H1 (cell line): Measurements from ENCODE around the gene DCAF6. TPM values are rescaled to one million over a fixed set of nuclear protein-coding genes. Genes with fewer than 3 reads are reported as not detected.

Experiments
- CTCF ChIA-PET: fragments of 300-600 bp; sonication (Branson Sonifier 250); formaldehyde crosslinking; loops from one replicate; lab custom pipeline; 2021; ENCODE audit not compliant: partially characterized antibody; lab: Charles Lee
- POLR2A ChIA-PET: fragments of 300-600 bp; sonication (Branson Sonifier 250); formaldehyde crosslinking; loops from one replicate; lab custom pipeline; 2021; ENCODE audit warnings: inconsistent platforms; ENCODE audit not compliant: partially characterized antibody; lab: Charles Lee
- DNase-seq, 2 experiments: peaks; one replicate each; pipeline versions ENCODE4 v3.0.0 to v3.0.0-alpha.2; 2010 to 2022; ENCODE audit warnings: low spot score in 2 of 2, low read depth in 1 of 2, mixed read lengths in 1 of 2
- FAIRE-seq: peaks from 2 replicates; lab custom pipeline; 2011; peaks lifted over from hg19 to GRCh38; lab: Jason Lieb, UNC
- H2AFZ ChIP-seq: 2 replicates; pipeline ENCODE4 v1.8.1; 2012; ENCODE audit warnings: low read length, inconsistent platforms
- H2AK5ac ChIP-seq: 2 replicates; pipeline ENCODE4 v1.6.1; 2013; ENCODE audit warnings: low read depth, low read length
- H2BK120ac ChIP-seq: replicated peaks from 2 replicates; pipeline ENCODE3; 2013; ENCODE audit warnings: low read depth, low read length, inconsistent platforms
- H2BK12ac ChIP-seq: 2 replicates; pipeline ENCODE4 v1.6.1; 2013; ENCODE audit warnings: low read depth, low read length
- H2BK15ac ChIP-seq: 2 replicates; pipeline ENCODE4 v1.6.1; 2013; ENCODE audit warnings: low read length
- H2BK20ac ChIP-seq: 2 replicates; pipeline ENCODE4 v1.6.1; 2013; ENCODE audit warnings: low read length
- H2BK5ac ChIP-seq: 2 replicates; pipeline ENCODE4 v1.6.1; 2013; ENCODE audit warnings: low read depth, low read length
- H3K14ac ChIP-seq: 2 replicates; pipeline ENCODE4 v1.6.1; 2013; ENCODE audit warnings: inconsistent platforms; ENCODE audit not compliant: insufficient read length
- H3K18ac ChIP-seq: 2 replicates; pipeline ENCODE4 v1.6.1; 2013; ENCODE audit warnings: low read length; ENCODE audit errors: extremely low read depth
- H3K23ac ChIP-seq: 2 replicates; pipeline ENCODE4 v1.6.1; 2013; ENCODE audit warnings: inconsistent platforms; ENCODE audit not compliant: insufficient read length
- H3K23me2 ChIP-seq: 2 replicates; pipeline ENCODE4 v1.6.1; 2013; ENCODE audit warnings: low read depth, low read length
- H3K27ac ChIP-seq: 2 replicates; pipeline ENCODE4 v1.6.1; 2011; ENCODE audit warnings: low read depth, low read length, inconsistent platforms
- H3K27me3 ChIP-seq, 4 experiments: replicated peaks in 1 of 4; 1 replicate in 1 of 4; 2 replicates in 3 of 4; pipeline versions ENCODE4 v1.6.1 to v1.8.1; 2011 to 2013; ENCODE audit warnings: low read length in 3 of 4, mild to moderate bottlenecking in 3 of 4, inconsistent platforms in 2 of 4, mixed read lengths in 2 of 4, moderate library complexity in 1 of 4; ENCODE audit not compliant: control insufficient read depth in 3 of 4, insufficient read depth in 3 of 4; ENCODE audit errors: extremely low read depth in 1 of 4
- H3K36me3 ChIP-seq, 4 experiments: 2 replicates each; pipeline versions ENCODE4 v1.6.1 to v1.8.1; 2011 to 2013; ENCODE audit warnings: mild to moderate bottlenecking in 4 of 4, low read length in 3 of 4, moderate library complexity in 2 of 4, control low read depth in 1 of 4, inconsistent platforms in 1 of 4; ENCODE audit not compliant: insufficient read depth in 4 of 4, control insufficient read depth in 2 of 4
- H3K4ac ChIP-seq: replicated peaks from 2 replicates; pipeline ENCODE3; 2013; ENCODE audit warnings: low read length, low read depth, mixed read lengths, inconsistent platforms; ENCODE audit not compliant: insufficient read length
- H3K4me1 ChIP-seq, 4 experiments: replicated peaks in 1 of 4; 1 replicate in 1 of 4; 2 replicates in 3 of 4; pipeline versions ENCODE4 v1.6.1 to v1.8.1; 2011 to 2013; ENCODE audit warnings: low read length in 3 of 4, inconsistent platforms in 2 of 4, mixed read lengths in 1 of 4; ENCODE audit not compliant: insufficient read depth in 4 of 4, control insufficient read depth in 3 of 4
- H3K4me2 ChIP-seq, 2 experiments: 2 replicates each; pipeline versions ENCODE4 v1.6.1 to v1.8.1; 2011 to 2013; ENCODE audit warnings: low read depth in 2 of 2, low read length in 2 of 2, control low read depth in 1 of 2, inconsistent platforms in 1 of 2, mild to moderate bottlenecking in 1 of 2; ENCODE audit not compliant: insufficient read depth in 1 of 2
- H3K4me3 ChIP-seq, 4 experiments: fragments of 200-600, 300-600 bp in 1 of 4; sonication (generic), shearing (Covaris generic), sonication (Bioruptor Twin) in 1 of 4; 2 replicates each; pipeline versions ENCODE4 v1.5.1 to v1.8.1; 2011 to 2016; ENCODE audit warnings: low read length in 4 of 4, low read depth in 3 of 4, control low read depth in 2 of 4, inconsistent platforms in 2 of 4, mild to moderate bottlenecking in 2 of 4, mixed read lengths in 1 of 4, moderate library complexity in 1 of 4; ENCODE audit not compliant: insufficient read depth in 2 of 4; ENCODE audit errors: extremely low read depth in 1 of 4
- H3K56ac ChIP-seq: replicated peaks from 2 replicates; pipeline ENCODE3; 2013; ENCODE audit warnings: low read depth, mild to moderate bottlenecking, mixed read lengths, low read length, inconsistent platforms; ENCODE audit not compliant: insufficient read length
- H3K79me1 ChIP-seq: 2 replicates; pipeline ENCODE4 v1.6.1; 2013; ENCODE audit warnings: low read depth, low read length, control low read depth
- H3K79me2 ChIP-seq, 2 experiments: 2 replicates each; pipeline versions ENCODE4 v1.6.1 to v1.8.1; 2012 to 2013; ENCODE audit warnings: low read length in 2 of 2, mild to moderate bottlenecking in 2 of 2, inconsistent platforms in 1 of 2; ENCODE audit not compliant: insufficient read depth in 2 of 2, control insufficient read depth in 1 of 2
- H3K9ac ChIP-seq, 4 experiments: replicated peaks in 1 of 4; 1 replicate in 1 of 4; 2 replicates in 3 of 4; pipeline versions ENCODE4 v1.6.1 to v1.8.1; 2011 to 2013; ENCODE audit warnings: low read depth in 3 of 4, low read length in 3 of 4, control low read depth in 2 of 4, mild to moderate bottlenecking in 2 of 4, moderate library complexity in 2 of 4, inconsistent platforms in 1 of 4; ENCODE audit errors: extremely low read depth in 1 of 4
- H3K9me3 ChIP-seq, 2 experiments: 2 replicates each; pipeline versions ENCODE4 v1.6.1 to v1.8.1; 2012 to 2013; ENCODE audit warnings: mild to moderate bottlenecking in 2 of 2, moderate library complexity in 2 of 2, control low read depth in 1 of 2, inconsistent platforms in 1 of 2, low read depth in 1 of 2, low read length in 1 of 2, mixed read lengths in 1 of 2; ENCODE audit not compliant: insufficient read depth in 2 of 2
- H4K20me1 ChIP-seq, 2 experiments: replicated peaks in 1 of 2; 2 replicates each; pipeline versions ENCODE3 to v1.8.1; 2011 to 2013; ENCODE audit warnings: inconsistent platforms in 2 of 2, low read length in 2 of 2, mild to moderate bottlenecking in 1 of 2; ENCODE audit not compliant: insufficient read depth in 2 of 2, control insufficient read depth in 1 of 2
- H4K5ac ChIP-seq: 2 replicates; pipeline ENCODE4 v1.6.1; 2013; ENCODE audit warnings: low read length, low read depth, mixed read lengths, inconsistent platforms; ENCODE audit not compliant: insufficient read length
- H4K8ac ChIP-seq: 2 replicates; pipeline ENCODE4 v1.8.0; 2013; ENCODE audit warnings: mild to moderate bottlenecking, moderate library complexity, low read length, inconsistent platforms; ENCODE audit not compliant: insufficient read depth; ENCODE audit errors: extremely low read depth
- H4K91ac ChIP-seq: replicated peaks from 2 replicates; pipeline ENCODE3; 2013; ENCODE audit warnings: low read length, mixed read lengths, inconsistent platforms; ENCODE audit not compliant: insufficient read length
- SP2 ChIP-seq: IDR thresholded peaks from 2 replicates; pipeline ENCODE4 v1.6.1; 2012; ENCODE audit warnings: mild to moderate bottlenecking, low read length, inconsistent platforms
- WGBS, 2 experiments: shearing (Covaris generic) in 1 of 2; methylation state at CpG; one replicate each; pipeline versions ENCODE4 v1.1.6 to v1.1.7; 2013 to 2015; ENCODE audit warnings: low lambda C conversion rate in 2 of 2, mixed read lengths in 2 of 2, inconsistent platforms in 1 of 2, low coverage in 1 of 2, missing lambda C conversion rate in 1 of 2; ENCODE audit not compliant: insufficient replicate concordance in 2 of 2, insufficient coverage in 1 of 2, insufficient read length in 1 of 2; ENCODE audit errors: extremely low coverage in 1 of 2, missing lambda C conversion rate in 1 of 2; 5-methylcytosine and 5-hydroxymethylcytosine counted together
- polyA plus RNA-seq, 7 experiments: library from polyadenylated mRNA; depleted of rRNA in 3 of 7; stranded (reverse) in 5 of 7; unstranded in 2 of 7; fragments of >200 nt in 5 of 7; fragments of 200-250 nt in 2 of 7; gene quantifications; 1 replicate in 5 of 7; 2 replicates in 1 of 7; 4 replicates in 1 of 7; pipeline versions ENCODE4 v1.2.1 to v1.2.3, GENCODE V29; 2011 to 2013; ENCODE audit warnings: missing spikeins in 2 of 7, mixed read lengths in 2 of 7
- total RNA-seq: library from RNA; stranded (reverse); fragmentation: NEBNext Ultra II Directional; extraction: Animal tissue kit (Norgen Biotek cat#: 25700); gene quantifications from 2 replicates; pipeline ENCODE4 v1.2.1, GENCODE V29; 2021

DCAF6 gene
- total and polyA plus RNA-seq, 2 of the 8 experiments (the other 6 are each of a cell fraction or from before 2014, with no cell fraction given), result 12.3 to 17.4 TPM

GRCh38 chr1:168004531-168004930 is 68.0 kb downstream of the DCAF6 start:
- Histone ChIP-seq H3K79me1 (no peaks in the 10 kb centered on the region), H2AK5ac (no peak overlapping the region), H3K79me2 (no peaks in the 10 kb centered on the region), H2BK12ac (no peak overlapping the region), H3K9me3 (no peaks in the 10 kb centered on the region), H3K23ac (no peak overlapping the region), H3K18ac (no peak overlapping the region), H2BK20ac (no peak overlapping the region), H3K4me1 (no peaks in the 10 kb centered on the region), H2BK5ac (no peak overlapping the region), H3K9ac (no peak overlapping the region), H2AFZ (no peak overlapping the region), H3K36me3 (peaks cover 0 to 8% (median 5%) of the 10 kb centered on the region in 4 experiments; a peak in 5 of 8 replicates), H2BK15ac (no peak overlapping the region), H3K23me2 (no peaks in the 10 kb centered on the region), H2BK120ac (no peak overlapping the region), H3K4ac (no peak overlapping the region), H4K91ac (no peak overlapping the region), H4K5ac (no peak overlapping the region), H3K56ac (no peak overlapping the region), H3K4me3 (no peak overlapping the region), H3K14ac (no peak overlapping the region), H3K4me2 (no peak overlapping the region), H3K27ac (no peak overlapping the region), H4K8ac (no peak overlapping the region), H3K27me3 (no peaks in the 10 kb centered on the region), H4K20me1 (no peaks in the 10 kb centered on the region)
- 92% methylated on average over 2 of the region's 2 CpGs; no CpG with 5 or more reads in 1 of the 2 experiments for WGBS, 2 experiments
- DNase-seq, result no peak
- FAIRE-seq, result no peak
- TF ChIP-seq SP2, result no peak
- ChIA-PET CTCF (no interaction called here), POLR2A (no interaction called here)
